ENCODE results near the gene CR1. TPM values are rescaled to one million over a fixed set of nuclear protein-coding genes. Genes with fewer than 3 reads are reported as not detected.
"Not testable (repeated sequence)": the region's sequence is repeated elsewhere in the genome, so short reads cannot be mapped to it uniquely, and the experiment has no call there.

CR1 gene
- polyA plus RNA-seq, 4 donors = under 0.01 to 1.4 (median 0.40) TPM; not detected in 1

GRCh38 chr1:207619871-207620542 lies 124.0 kb downstream of the CR1 start:
- Histone ChIP-seq H3K9me3 (ENCODE audit: control insufficient read depth in 2 of 2, insufficient read depth in 1 of 2, low read depth in 1 of 2, low read length in 1 of 2) (no peaks in the 10 kb centered on the region), H3K36me3 (ENCODE audit: control insufficient read depth in 3 of 3, insufficient read depth in 2 of 3, low read depth in 1 of 3, low read length in 3 of 3) (no peaks in the 10 kb centered on the region), H3K4me1 (ENCODE audit: control insufficient read depth in 3 of 3, insufficient read depth in 2 of 3, low read depth in 1 of 3, low read length in 2 of 3) (no peaks in the 10 kb centered on the region), H3K4me3 (ENCODE audit: low read depth in 1 of 3, low read length in 3 of 3) (no peak overlapping the region), H3K27me3 (ENCODE audit: control insufficient read depth in 3 of 3, insufficient read depth in 3 of 3, low read length in 3 of 3) (peaks cover 0 to 2% (median 0%) of the 10 kb centered on the region in 3 donors), H3K27ac (ENCODE audit: low read depth in 1 of 3, low read length in 2 of 3) (no peak overlapping the region)
- WGBS, 3 donors = 53 to 57% (median 56%) methylated on average over 7 of the region's 7 CpGs
- peak; percentile 48 to 51 for DNase-seq
- no peak for FAIRE-seq

- H3K9me3 ChIP-seq (ENCODE audit: control insufficient read depth in 2 of 2, insufficient read depth in 1 of 2, low read depth in 1 of 2, low read length in 1 of 2) = no peaks in the 10 kb centered on the region
- H3K36me3 ChIP-seq (ENCODE audit: control insufficient read depth in 3 of 3, insufficient read depth in 2 of 3, low read depth in 1 of 3, low read length in 3 of 3) = no peaks in the 10 kb centered on the region
- H3K27me3 ChIP-seq (ENCODE audit: control insufficient read depth in 3 of 3, insufficient read depth in 3 of 3, low read length in 3 of 3) = peaks cover 0 to 2% (median 0%) of the 10 kb centered on the region in 3 donors
- FAIRE-seq (no peak), DNase-seq (no peak)
- 76 to 97% (median 85%) methylated on average over 2 of the region's 2 CpGs for WGBS, 3 donors
- no peak overlapping the region for H3K4me3 ChIP-seq (ENCODE audit: low read depth in 1 of 3, low read length in 3 of 3)
- H3K27ac ChIP-seq (ENCODE audit: low read depth in 1 of 3, low read length in 2 of 3) = no peak overlapping the region
- H3K4me1 ChIP-seq (ENCODE audit: control insufficient read depth in 3 of 3, insufficient read depth in 2 of 3, low read depth in 1 of 3, low read length in 2 of 3) = no peaks in the 10 kb centered on the region
Measured at GRCh38 chr1:207620543-207620893, 124.6 kb downstream of the CR1 start.

GRCh38 chr1:207625504-207626071 lies 129.6 kb downstream of the CR1 start:
- not testable (repeated sequence) for FAIRE-seq; DNase-seq; H3K9me3 ChIP-seq (ENCODE audit: control insufficient read depth in 2 of 2, insufficient read depth in 1 of 2, low read depth in 1 of 2, low read length in 1 of 2); H3K4me3 ChIP-seq (ENCODE audit: low read depth in 1 of 3, low read length in 3 of 3); H3K27me3 ChIP-seq (ENCODE audit: control insufficient read depth in 3 of 3, insufficient read depth in 3 of 3, low read length in 3 of 3); H3K4me1 ChIP-seq (ENCODE audit: control insufficient read depth in 3 of 3, insufficient read depth in 2 of 3, low read depth in 1 of 3, low read length in 2 of 3); H3K36me3 ChIP-seq (ENCODE audit: control insufficient read depth in 3 of 3, insufficient read depth in 2 of 3, low read depth in 1 of 3, low read length in 3 of 3); H3K27ac ChIP-seq (ENCODE audit: low read depth in 1 of 3, low read length in 2 of 3)
- WGBS, 3 donors = 87 to 96% (median 90%) methylated on average over 1 of the region's 1 CpG

GRCh38 chr1:207626972-207627337 lies 131.0 kb downstream of the CR1 start:
- Histone ChIP-seq H3K4me3 (ENCODE audit: low read depth in 1 of 3, low read length in 3 of 3) (no peak overlapping the region), H3K27me3 (ENCODE audit: control insufficient read depth in 3 of 3, insufficient read depth in 3 of 3, low read length in 3 of 3) (no peaks in the 10 kb centered on the region), H3K36me3 (ENCODE audit: control insufficient read depth in 3 of 3, insufficient read depth in 2 of 3, low read depth in 1 of 3, low read length in 3 of 3) (no peaks in the 10 kb centered on the region), H3K27ac (ENCODE audit: low read depth in 1 of 3, low read length in 2 of 3) (no peak overlapping the region), H3K9me3 (ENCODE audit: control insufficient read depth in 2 of 2, insufficient read depth in 1 of 2, low read depth in 1 of 2, low read length in 1 of 2) (no peaks in the 10 kb centered on the region), H3K4me1 (ENCODE audit: control insufficient read depth in 3 of 3, insufficient read depth in 2 of 3, low read depth in 1 of 3, low read length in 2 of 3) (no peaks in the 10 kb centered on the region)
- DNase-seq = no peak
- 82 to 96% (median 87%) methylated on average over 1 of the region's 1 CpG for WGBS, 3 donors
- FAIRE-seq = no peak

- H3K4me1 ChIP-seq (ENCODE audit: control insufficient read depth in 3 of 3, insufficient read depth in 2 of 3, low read depth in 1 of 3, low read length in 2 of 3) = no peaks in the 10 kb centered on the region
Measured at GRCh38 chr1:207627496-207627895, 131.5 kb downstream of the CR1 start.

GRCh38 chr1:207628776-207629175 lies 132.8 kb downstream of the CR1 start:
- DNase-seq (no peak), FAIRE-seq (no peak)
- WGBS, 3 donors = 57 to 68% (median 65%) methylated on average over 5 of the region's 5 CpGs
- Histone ChIP-seq H3K36me3 (ENCODE audit: control insufficient read depth in 3 of 3, insufficient read depth in 2 of 3, low read depth in 1 of 3, low read length in 3 of 3) (no peaks in the 10 kb centered on the region), H3K4me1 (ENCODE audit: control insufficient read depth in 3 of 3, insufficient read depth in 2 of 3, low read depth in 1 of 3, low read length in 2 of 3) (no peaks in the 10 kb centered on the region), H3K4me3 (ENCODE audit: low read depth in 1 of 3, low read length in 3 of 3) (no peak overlapping the region), H3K9me3 (ENCODE audit: control insufficient read depth in 2 of 2, insufficient read depth in 1 of 2, low read depth in 1 of 2, low read length in 1 of 2) (no peaks in the 10 kb centered on the region), H3K27ac (ENCODE audit: low read depth in 1 of 3, low read length in 2 of 3) (no peak overlapping the region), H3K27me3 (ENCODE audit: control insufficient read depth in 3 of 3, insufficient read depth in 3 of 3, low read length in 3 of 3) (no peaks in the 10 kb centered on the region)

More at GRCh38 chr1:207627496-207627895, 131.5 kb downstream of the CR1 start:
- Histone ChIP-seq H3K27me3 (ENCODE audit: control insufficient read depth in 3 of 3, insufficient read depth in 3 of 3, low read length in 3 of 3) (no peaks in the 10 kb centered on the region), H3K4me3 (ENCODE audit: low read depth in 1 of 3, low read length in 3 of 3) (no peak overlapping the region), H3K27ac (ENCODE audit: low read depth in 1 of 3, low read length in 2 of 3) (no peak overlapping the region), H3K36me3 (ENCODE audit: control insufficient read depth in 3 of 3, insufficient read depth in 2 of 3, low read depth in 1 of 3, low read length in 3 of 3) (no peaks in the 10 kb centered on the region), H3K9me3 (ENCODE audit: control insufficient read depth in 2 of 2, insufficient read depth in 1 of 2, low read depth in 1 of 2, low read length in 1 of 2) (no peaks in the 10 kb centered on the region)
- 90 to 98% (median 92%) methylated on average over 2 of the region's 2 CpGs for WGBS, 3 donors
- no peak for FAIRE-seq
- no peak for DNase-seq

- 29 to 68% (median 32%) methylated on average over 1 of the region's 1 CpG for WGBS, 3 donors
- Histone ChIP-seq H3K9me3 (ENCODE audit: control insufficient read depth in 2 of 2, insufficient read depth in 1 of 2, low read depth in 1 of 2, low read length in 1 of 2) (no peaks in the 10 kb centered on the region), H3K27me3 (ENCODE audit: control insufficient read depth in 3 of 3, insufficient read depth in 3 of 3, low read length in 3 of 3) (no peaks in the 10 kb centered on the region), H3K4me1 (ENCODE audit: control insufficient read depth in 3 of 3, insufficient read depth in 2 of 3, low read depth in 1 of 3, low read length in 2 of 3) (peaks cover 0 to 4% (median 0%) of the 10 kb centered on the region in 3 donors), H3K4me3 (ENCODE audit: low read depth in 1 of 3, low read length in 3 of 3) (no peak overlapping the region), H3K36me3 (ENCODE audit: control insufficient read depth in 3 of 3, insufficient read depth in 2 of 3, low read depth in 1 of 3, low read length in 3 of 3) (no peaks in the 10 kb centered on the region), H3K27ac (ENCODE audit: low read depth in 1 of 3, low read length in 2 of 3) (no peak overlapping the region)
- DNase-seq = no peak
- FAIRE-seq = no peak
Measured at GRCh38 chr1:207631137-207631536, 135.2 kb downstream of the CR1 start.

GRCh38 chr1:207633226-207633625 lies 137.3 kb downstream of the CR1 start:
- no peaks in the 10 kb centered on the region for H3K27me3 ChIP-seq (ENCODE audit: control insufficient read depth in 3 of 3, insufficient read depth in 3 of 3, low read length in 3 of 3)
- FAIRE-seq (no peak), DNase-seq (no peak)
- H3K36me3 ChIP-seq (ENCODE audit: control insufficient read depth in 3 of 3, insufficient read depth in 2 of 3, low read depth in 1 of 3, low read length in 3 of 3) = no peaks in the 10 kb centered on the region
- H3K9me3 ChIP-seq (ENCODE audit: control insufficient read depth in 2 of 2, insufficient read depth in 1 of 2, low read depth in 1 of 2, low read length in 1 of 2) = no peaks in the 10 kb centered on the region
- H3K27ac ChIP-seq (ENCODE audit: low read depth in 1 of 3, low read length in 2 of 3) = no peak overlapping the region
- H3K4me1 ChIP-seq (ENCODE audit: control insufficient read depth in 3 of 3, insufficient read depth in 2 of 3, low read depth in 1 of 3, low read length in 2 of 3) = peaks cover 0 to 4% (median 0%) of the 10 kb centered on the region in 3 donors
- H3K4me3 ChIP-seq (ENCODE audit: low read depth in 1 of 3, low read length in 3 of 3) = no peak overlapping the region
